Heart right ventricle (tissue), 16 donors: Measurements from ENCODE around the gene CDC23. TPM values are rescaled to one million over a fixed set of nuclear protein-coding genes. Genes with fewer than 3 reads are reported as not detected.

Source experiments
- ATAC-seq, 8 donors: fragments of 200-7000 bp; cut with Tn5 transposase; one replicate each; pipeline ENCODE4 v1.9.1; 2020; ENCODE audit warnings: mild to moderate bottlenecking in 8 of 8, moderate library complexity in 8 of 8, moderate number of reproducible peaks in 1 of 8
- DNase-seq, 2 donors: peaks; one replicate each; pipeline ENCODE4 v3.0.0-alpha.2; 2020
- H3K27ac ChIP-seq, 10 donors: fragments of 200-600 bp; sonication (generic) in 2 of 10; one replicate each; pipeline versions ENCODE4 v1.5.0 to v1.8.0; 2020 to 2022; ENCODE audit warnings: mild to moderate bottlenecking in 3 of 10
- H3K27me3 ChIP-seq, 7 donors: fragments of 200-600 bp; one replicate each; pipeline ENCODE4 v1.8.0; 2021 to 2022; ENCODE audit warnings: mild to moderate bottlenecking in 2 of 7
- H3K36me3 ChIP-seq, 9 donors: fragments of 200-600 bp; sonication (generic) in 1 of 9; one replicate each; pipeline versions ENCODE4 v1.5.0 to v1.8.0; 2020 to 2022; ENCODE audit warnings: mild to moderate bottlenecking in 2 of 9
- H3K4me1 ChIP-seq, 9 donors: fragments of 200-600 bp; sonication (generic) in 1 of 9; one replicate each; pipeline versions ENCODE4 v1.5.0 to v1.8.0; 2020 to 2022; ENCODE audit warnings: mild to moderate bottlenecking in 4 of 9
- H3K4me3 ChIP-seq, 10 donors: fragments of 200-600 bp; sonication (generic) in 2 of 10; one replicate each; pipeline versions ENCODE4 v1.5.0 to v1.8.0; 2020 to 2022; ENCODE audit warnings: mild to moderate bottlenecking in 7 of 10, moderate library complexity in 2 of 10
- H3K9me3 ChIP-seq, 11 donors: fragments of 200-600 bp in 10 of 11; sonication (generic) in 2 of 11; one replicate each; pipeline versions ENCODE4 v1.5.0 to v1.8.0; 2013 to 2022; ENCODE audit warnings: mild to moderate bottlenecking in 2 of 11, control low read depth in 1 of 11, moderate library complexity in 1 of 11
- WGBS, 2 donors: extraction: QIAGEN DNeasy Blood & Tissue Kit; methylation state at CpG; one replicate each; pipeline ENCODE4 v1.1.7; 2013; ENCODE audit warnings: inconsistent platforms in 1 of 2; 5-methylcytosine and 5-hydroxymethylcytosine counted together
- intact Hi-C, 10 donors: fragments of 100-400 bp; cut with DNase I; formaldehyde crosslinking; loops; one replicate each; pipeline versions ENCODE4 v1.11.1 to v1.14.2; 2022
- polyA plus RNA-seq, 2 donors: library from polyadenylated mRNA; stranded (reverse); fragments of 200-250 nt; gene quantifications; one replicate each; pipeline ENCODE4 v1.2.3, GENCODE V29; 2013
- total RNA-seq, 10 donors: library from RNA; stranded (reverse); fragmentation: NEBNext Ultra II Directional in 3 of 10; extraction: Animal tissue kit (Norgen Biotek cat#: 25700) in 3 of 10; gene quantifications; one replicate each; pipeline versions ENCODE4 v1.2.1 to v1.2.4, GENCODE V29; 2021 to 2023
- TF ChIP-seq, protein P1 (sequence below), 9 donors: fragments of 200-600 bp; sonication (generic) in 2 of 9; IDR thresholded peaks; one replicate each; pipeline versions ENCODE4 v1.5.0 to v1.8.0; 2021 to 2022; ENCODE audit warnings: antibody characterized with exemption in 9 of 9, mild to moderate bottlenecking in 5 of 9, moderate library complexity in 1 of 9
- donor health status: Arrhythmogenic right ventricular cardiomyopathy.
- donor health status: ischemic (EF 13 %, LVEDD 7.1; RV severe dilation, severe dysfunction).
- donor health status: healthy with polysubstance abuse.
- donor health status: DM: no; HTN: yes; CAD: no.
- donor health status: DM: no; HTN: no; CAD: no.
- donor health status: ischemic (EF 25% LVEDD 6.9; RV normal size, moderate dysfunction).
- donor health status: ischemic (EF 25% LVEDD 5.7; RV mildly dilated, moderate dysfunction).
- donor health status: healthy.
- donor health status: DM: yes; HTN: yes; CAD: no.
- donor health status: Ischemic cardiomyopathy.
- donor health status: ischemic (EF 35%, LVEDD 5.7; RV mildly dilated, moderate dysfunction).
- donor health status: nonischemic (EF 11% LVEDD 7.7; RV severe dilation, severe dysfunction).
- donor health status: DM: yes; HTN: yes; CAD: no.
- donor health status: PGD.
- donor health status: ischemic (EF 29% LVEDD 5.4; RV normal size, mild dysfunction).
- donor health status: nonischemic (EF 23%, LVEDD 6.1; RV moderate dilation, normal function).

The CDC23 gene
- total and polyA plus RNA-seq, 12 donors = 10.5 to 23.0 (median 16.5) TPM

DNA sequence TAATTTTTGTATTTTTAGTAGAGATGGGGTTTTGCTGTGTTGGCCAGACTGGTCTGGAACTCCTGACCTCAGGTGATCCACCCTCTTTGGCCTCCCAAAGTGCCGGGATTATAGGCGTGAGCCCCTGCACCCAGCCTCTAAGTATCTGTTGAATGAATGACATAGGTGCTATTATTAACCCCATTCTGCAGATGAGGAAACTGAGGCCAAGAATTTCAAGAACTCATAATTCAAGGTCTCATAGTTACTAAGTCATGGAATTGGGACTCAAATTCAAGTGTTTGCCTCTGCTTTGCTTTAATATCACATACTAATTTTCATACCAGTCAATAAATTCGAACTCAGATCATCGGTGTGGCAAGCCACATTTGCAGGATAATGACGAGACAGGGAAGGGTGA lies 32.3 kb downstream of the CDC23 start:
- Histone ChIP-seq H3K36me3 (peaks cover 0 to 62% (median 0%) of the 10 kb centered on the region in 9 donors), H3K4me1 (peaks cover 0 to 38% (median 23%) of the 10 kb centered on the region in 9 donors), H3K9me3 (no peaks in the 10 kb centered on the region), H3K4me3 (no peak overlapping the region), H3K27ac (no peak overlapping the region), H3K27me3 (no peaks in the 10 kb centered on the region)
- intact Hi-C loops = no loop called here
- 94 to 96% methylated on average over 5 of the region's 5 CpGs for WGBS, 2 donors
- DNase-seq (no peak), ATAC-seq (no peak)
- TF ChIP-seq, protein P1, sequence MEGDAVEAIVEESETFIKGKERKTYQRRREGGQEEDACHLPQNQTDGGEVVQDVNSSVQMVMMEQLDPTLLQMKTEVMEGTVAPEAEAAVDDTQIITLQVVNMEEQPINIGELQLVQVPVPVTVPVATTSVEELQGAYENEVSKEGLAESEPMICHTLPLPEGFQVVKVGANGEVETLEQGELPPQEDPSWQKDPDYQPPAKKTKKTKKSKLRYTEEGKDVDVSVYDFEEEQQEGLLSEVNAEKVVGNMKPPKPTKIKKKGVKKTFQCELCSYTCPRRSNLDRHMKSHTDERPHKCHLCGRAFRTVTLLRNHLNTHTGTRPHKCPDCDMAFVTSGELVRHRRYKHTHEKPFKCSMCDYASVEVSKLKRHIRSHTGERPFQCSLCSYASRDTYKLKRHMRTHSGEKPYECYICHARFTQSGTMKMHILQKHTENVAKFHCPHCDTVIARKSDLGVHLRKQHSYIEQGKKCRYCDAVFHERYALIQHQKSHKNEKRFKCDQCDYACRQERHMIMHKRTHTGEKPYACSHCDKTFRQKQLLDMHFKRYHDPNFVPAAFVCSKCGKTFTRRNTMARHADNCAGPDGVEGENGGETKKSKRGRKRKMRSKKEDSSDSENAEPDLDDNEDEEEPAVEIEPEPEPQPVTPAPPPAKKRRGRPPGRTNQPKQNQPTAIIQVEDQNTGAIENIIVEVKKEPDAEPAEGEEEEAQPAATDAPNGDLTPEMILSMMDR (IDR thresholded peaks at IDR 0.05) = no peak

DNA sequence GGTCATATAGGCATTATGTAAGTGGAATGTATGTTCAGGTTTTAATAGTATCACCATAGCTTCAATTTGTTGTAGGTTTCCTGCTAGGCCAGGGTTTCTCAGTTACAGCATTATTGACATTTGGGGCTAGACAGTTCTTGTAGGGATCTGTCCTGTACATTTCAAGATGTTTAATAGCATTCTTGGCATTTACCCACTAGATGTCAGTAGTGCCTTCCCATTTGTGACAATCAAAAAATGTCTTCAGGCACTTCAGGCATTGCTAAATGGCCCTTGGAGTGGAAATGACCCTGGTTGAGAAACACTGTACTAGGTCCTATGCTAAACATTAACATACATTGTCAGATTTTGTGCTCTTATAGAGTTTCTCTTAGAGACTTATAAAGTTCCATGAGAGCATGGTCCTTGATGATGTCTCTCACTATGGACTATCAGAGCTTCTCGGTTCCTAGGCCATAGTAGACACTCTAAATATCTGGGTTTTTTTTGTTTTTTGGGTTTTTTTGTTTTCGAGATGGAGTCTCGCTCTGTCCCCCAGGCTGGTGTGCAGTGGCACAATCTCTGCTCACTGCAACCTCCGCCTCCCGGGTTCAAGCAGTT lies 32.8 kb downstream of the CDC23 start:
- Histone ChIP-seq H3K36me3 (peaks cover 0 to 62% (median 0%) of the 10 kb centered on the region in 9 donors), H3K4me3 (peak overlapping the region in 1 of 10 donors; percentile 66), H3K9me3 (no peaks in the 10 kb centered on the region), H3K27ac (no peak overlapping the region), H3K4me1 (peaks cover 0 to 35% (median 23%) of the 10 kb centered on the region in 9 donors), H3K27me3 (no peaks in the 10 kb centered on the region)
- TF ChIP-seq, protein P1 (IDR thresholded peaks at IDR 0.05) = peak in 6 of 9 donors; percentile 13 to 43 (median 26)
- no peak for ATAC-seq
- no peak for DNase-seq
- WGBS, 2 donors = 77 to 79% methylated on average over 5 of the region's 5 CpGs
- intact Hi-C loops = no loop called here

DNA sequence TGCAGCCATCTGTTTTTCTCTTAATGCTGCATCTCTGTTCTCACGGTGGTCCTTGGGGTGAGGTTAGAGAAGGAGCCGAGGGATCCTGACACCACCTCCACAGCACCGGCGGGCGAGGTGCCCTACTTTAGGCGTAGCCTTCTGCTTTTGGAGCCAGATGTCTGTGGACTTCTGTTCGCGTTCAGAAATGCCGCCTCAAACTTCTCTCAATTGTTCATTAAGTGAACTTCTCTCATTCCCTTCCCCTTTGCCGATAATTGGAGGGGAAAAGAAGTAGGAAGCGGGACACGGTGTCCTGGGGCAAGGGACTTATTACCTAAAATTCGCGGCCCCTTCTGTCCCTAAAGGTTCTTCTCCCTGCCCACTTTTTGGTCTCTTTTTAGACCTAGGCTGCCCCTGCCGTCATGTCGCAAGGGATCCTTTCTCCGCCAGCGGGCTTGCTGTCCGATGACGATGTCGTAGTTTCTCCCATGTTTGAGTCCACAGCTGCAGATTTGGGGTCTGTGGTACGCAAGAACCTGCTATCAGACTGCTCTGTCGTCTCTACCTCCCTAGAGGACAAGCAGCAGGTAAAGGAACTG lies 33.8 kb downstream of the CDC23 start:
- ATAC-seq (no peak), DNase-seq (no peak)
- peaks cover 0 to 62% (median 3%) of the 10 kb centered on the region in 9 donors for H3K36me3 ChIP-seq
- intact Hi-C loops = no loop called here
- TF ChIP-seq, protein P1 (IDR thresholded peaks at IDR 0.05) = no peak
- WGBS, 2 donors = 2% methylated on average over 23 of the region's 23 CpGs
- H3K4me3 ChIP-seq = peak overlapping the region in 9 of 10 donors; percentile 66 to 94 (median 85)
- peak overlapping the region in 1 of 10 donors; percentile 94 for H3K27ac ChIP-seq
- no peaks in the 10 kb centered on the region for H3K9me3 ChIP-seq
- H3K27me3 ChIP-seq = no peaks in the 10 kb centered on the region
- H3K4me1 ChIP-seq = peaks cover 0 to 35% (median 23%) of the 10 kb centered on the region in 9 donors

DNA sequence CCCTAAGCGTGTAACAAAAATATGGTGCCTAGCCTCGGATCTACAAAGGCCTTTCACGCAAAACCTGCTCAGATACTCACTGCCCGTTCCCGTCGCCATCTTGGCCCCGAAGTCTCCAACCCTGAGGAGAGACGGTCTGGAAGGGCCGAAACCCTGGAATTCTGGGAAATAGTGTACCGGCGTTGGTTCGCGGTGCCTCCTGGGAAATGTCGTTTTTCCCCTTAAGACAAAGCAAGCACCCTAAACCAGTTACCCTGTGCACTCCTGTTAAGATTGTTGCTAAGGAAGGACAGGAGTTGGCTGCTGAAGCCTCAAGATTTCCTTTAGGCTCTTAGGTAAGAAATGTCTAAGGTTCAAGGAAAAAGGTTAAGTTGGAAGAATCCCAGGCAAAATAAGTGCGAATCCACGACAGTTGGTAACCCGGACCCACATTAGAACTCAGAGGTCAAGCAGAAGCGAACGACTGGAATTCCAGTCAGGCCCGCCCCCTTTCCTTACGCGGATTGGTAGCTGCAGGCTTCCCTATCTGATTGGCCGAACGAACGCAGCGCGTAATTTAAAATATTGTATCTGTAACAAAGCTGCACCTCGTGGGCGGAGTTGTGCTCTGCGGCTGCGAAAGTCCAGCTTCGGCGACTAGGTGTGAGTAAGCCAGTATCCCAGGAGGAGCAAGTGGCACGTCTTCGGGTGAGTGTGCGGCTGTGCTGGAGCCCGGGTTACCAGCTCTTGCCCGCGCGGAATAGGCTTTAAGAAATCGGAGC lies 34.4 kb downstream of the CDC23 start, which contains the start of the genes BRD8 and KIF20A:
BRD8 (minus strand) TSS at position 115 of the 761 bp plus-strand sequence; CDS start at position 99, 16 bp downstream.
KIF20A (plus strand) TSS at position 597 of the 761 bp plus-strand sequence. CDS start 569 bp downstream, outside the sequence.
- 0% methylated on average over 41 of the region's 41 CpGs for WGBS, 2 donors
- ATAC-seq = peak; percentile 95 to 98 (median 97)

More for the DNA sequence above, 34.4 kb downstream of the CDC23 start, which contains the start of the genes BRD8 and KIF20A:
- intact Hi-C loops = no loop called here
- DNase-seq = peak; percentile 91 to 98
- Histone ChIP-seq H3K4me1 (peaks cover 0 to 35% (median 23%) of the 10 kb centered on the region in 9 donors), H3K9me3 (no peaks in the 10 kb centered on the region), H3K27me3 (no peaks in the 10 kb centered on the region), H3K36me3 (peaks cover 0 to 62% (median 5%) of the 10 kb centered on the region in 9 donors), H3K27ac (peak within 1 kb of the TSS; percentile 69 to 94 (median 89)), H3K4me3 (peak within 1 kb of the TSS; percentile 56 to 94 (median 83))
- TF ChIP-seq, protein P1 (IDR thresholded peaks at IDR 0.05) = no peak
